Stomach (tissue), 9 donors: ENCODE data around the gene LY9. TPM values are rescaled to one million over a fixed set of nuclear protein-coding genes. Genes with fewer than 3 reads are reported as not detected.

Experiments used
- DNase-seq, 2 donors: peaks; one replicate each; pipeline versions ENCODE4 v3.0.0 to v3.0.0-alpha.2; 2013 to 2019
- H3K27ac ChIP-seq, 5 donors: fragments of 200-600 bp in 4 of 5; sonication (generic) in 4 of 5; one replicate each; pipeline ENCODE4 v1.5.1; 2013 to 2019; ENCODE audit warnings: mild to moderate bottlenecking in 1 of 5, moderate library complexity in 1 of 5
- H3K27me3 ChIP-seq, 3 donors: fragments of 200-600 bp; sonication (generic); one replicate each; pipeline ENCODE4 v1.5.1; 2017 to 2019; ENCODE audit warnings: mixed run types in 1 of 3
- H3K36me3 ChIP-seq, 4 donors: fragments of 200-600 bp; sonication (generic); 1 replicate in 3 of 4; 2 replicates in 1 of 4; pipeline ENCODE4 v1.5.1; 2016 to 2019
- H3K4me1 ChIP-seq, 4 donors: fragments of 200-600 bp; sonication (generic); one replicate each; pipeline ENCODE4 v1.5.1; 2016 to 2019
- H3K4me3 ChIP-seq, 4 donors: fragments of 200-600 bp; sonication (generic) in 3 of 4; one replicate each; pipeline ENCODE4 v1.5.1; 2016 to 2019; ENCODE audit warnings: mild to moderate bottlenecking in 1 of 4
- H3K9me3 ChIP-seq, 4 donors: fragments of 200-600 bp; sonication (generic); one replicate each; pipeline ENCODE4 v1.5.1; 2016 to 2019
- CTCF ChIP-seq, 7 experiments: fragments of 450-650 bp in 4 of 7; fragments of 200-600 bp in 3 of 7; sonication (generic) in 3 of 7; IDR thresholded peaks; one replicate each; pipeline ENCODE4 v1.5.1; 2016 to 2019; ENCODE audit warnings: antibody characterized with exemption in 7 of 7, control low read depth in 2 of 7, mild to moderate bottlenecking in 1 of 7
- EP300 ChIP-seq: sonication (generic); formaldehyde crosslinking; IDR thresholded peaks from one replicate; pipeline ENCODE4 v1.6.1; 2017; ENCODE audit warnings: antibody characterized with exemption
- POLR2A ChIP-seq, 4 donors: fragments of 450-650 bp; IDR thresholded peaks; one replicate each; pipeline ENCODE4 v1.6.1; 2016; ENCODE audit warnings: antibody characterized with exemption in 4 of 4, control low read depth in 2 of 4, mild to moderate bottlenecking in 1 of 4, moderate library complexity in 1 of 4
- POLR2AphosphoS5 ChIP-seq, 3 donors: sonication (generic); formaldehyde crosslinking; IDR thresholded peaks; one replicate each; pipeline ENCODE4 v1.6.1; 2016; ENCODE audit warnings: antibody characterized with exemption in 3 of 3
- WGBS, 5 donors: extraction: QIAGEN DNeasy Blood & Tissue Kit in 3 of 5; methylation state at CpG; one replicate each; pipeline versions ENCODE4 v1.1.5 to v1.1.7; 2013 to 2018; 5-methylcytosine and 5-hydroxymethylcytosine counted together
- intact Hi-C: fragments of 100-400 bp; cut with DNase I; formaldehyde crosslinking; loops from one replicate; pipeline ENCODE4 v1.15.1; 2023; ENCODE audit warnings: low total_unique reads
- polyA plus RNA-seq, 3 donors: library from polyadenylated mRNA; stranded (reverse); fragments of 200-250 nt; gene quantifications; one replicate each; pipeline ENCODE4 v1.2.3, GENCODE V29; 2013
- total RNA-seq, 5 donors: library from RNA; depleted of rRNA; stranded (reverse); fragments of >200 nt; gene quantifications; one replicate each; pipeline versions ENCODE4 v1.1.0 to v1.2.3, GENCODE V29; 2014 to 2016
- donor health status: healthy with polysubstance abuse.
- donor health status: Bipolar disorder and iron deficiency.
- donor health status: healthy.

The LY9 gene
- total and polyA plus RNA-seq, 8 donors: 0.25 to 7.5 (median 1.2) TPM; not detected in 2

- WGBS, 5 donors: 92 to 100% (median 95%) methylated on average over 1 to 2 of the region's 2 CpGs; no CpG with 5 or more reads in 1 of the 5 donors
Observed at GRCh38 chr1:160807738-160808137, 11.8 kb downstream of the LY9 start.

GRCh38 chr1:160808289-160808688 is 12.3 kb downstream of the LY9 start:
- 89 to 97% (median 95%) methylated on average over 3 of the region's 3 CpGs for WGBS, 5 donors
- TF ChIP-seq POLR2A (IDR thresholded peaks at IDR 0.05): no peak
- TF ChIP-seq CTCF (IDR thresholded peaks at IDR 0.05): no peak
- TF ChIP-seq POLR2AphosphoS5 (IDR thresholded peaks at IDR 0.05): no peak
- no peak for TF ChIP-seq EP300
- H3K4me3 ChIP-seq: no peak overlapping the region
- intact Hi-C loops: no loop called here
- DNase-seq: no peak
- no peak overlapping the region for H3K27ac ChIP-seq
- H3K9me3 ChIP-seq: peaks cover 4 to 27% (median 18%) of the 10 kb centered on the region in 4 donors
- H3K4me1 ChIP-seq: peaks cover 0 to 5% (median 2%) of the 10 kb centered on the region in 4 donors
- H3K27me3 ChIP-seq: no peaks in the 10 kb centered on the region
- no peaks in the 10 kb centered on the region for H3K36me3 ChIP-seq

More at GRCh38 chr1:160807738-160808137, 11.8 kb downstream of the LY9 start:
- TF ChIP-seq POLR2AphosphoS5 (IDR thresholded peaks at IDR 0.05) (no peak), POLR2A (IDR thresholded peaks at IDR 0.05) (no peak), EP300 (no peak), CTCF (IDR thresholded peaks at IDR 0.05) (no peak)
- H3K27me3 ChIP-seq: no peaks in the 10 kb centered on the region
- H3K36me3 ChIP-seq: no peaks in the 10 kb centered on the region
- no peak overlapping the region for H3K27ac ChIP-seq
- peaks cover 4 to 27% (median 18%) of the 10 kb centered on the region in 4 donors for H3K9me3 ChIP-seq
- H3K4me1 ChIP-seq: peaks cover 0 to 5% (median 0%) of the 10 kb centered on the region in 4 donors
- H3K4me3 ChIP-seq: no peak overlapping the region
- no peak for DNase-seq
- intact Hi-C loops: no loop called here

- Histone ChIP-seq H3K27ac (no peak overlapping the region), H3K9me3 (peaks cover 4 to 27% (median 18%) of the 10 kb centered on the region in 4 donors), H3K36me3 (no peaks in the 10 kb centered on the region), H3K4me3 (no peak overlapping the region), H3K27me3 (peaks cover 0 to 6% (median 0%) of the 10 kb centered on the region in 3 donors), H3K4me1 (peaks cover 0 to 6% (median 4%) of the 10 kb centered on the region in 4 donors)
- TF ChIP-seq CTCF (IDR thresholded peaks at IDR 0.05) (no peak), EP300 (no peak), POLR2A (IDR thresholded peaks at IDR 0.05) (no peak), POLR2AphosphoS5 (IDR thresholded peaks at IDR 0.05) (no peak)
- DNase-seq: no peak
- intact Hi-C loops: no loop called here
- 63 to 86% (median 73%) methylated on average over 1 of the region's 1 CpG for WGBS, 5 donors
Observed at GRCh38 chr1:160810486-160810885, 14.5 kb downstream of the LY9 start.

GRCh38 chr1:160811147-160811546 is 15.2 kb downstream of the LY9 start:
- Histone ChIP-seq H3K4me1 (peaks cover 0 to 6% (median 4%) of the 10 kb centered on the region in 4 donors), H3K9me3 (peaks cover 4 to 24% (median 17%) of the 10 kb centered on the region in 4 donors), H3K36me3 (no peaks in the 10 kb centered on the region), H3K27me3 (peaks cover 0 to 6% (median 0%) of the 10 kb centered on the region in 3 donors), H3K27ac (no peak overlapping the region), H3K4me3 (no peak overlapping the region)
- WGBS, 5 donors: 41 to 67% (median 45%) methylated on average over 2 of the region's 2 CpGs
- TF ChIP-seq CTCF (IDR thresholded peaks at IDR 0.05) (no peak), POLR2AphosphoS5 (IDR thresholded peaks at IDR 0.05) (no peak), POLR2A (IDR thresholded peaks at IDR 0.05) (no peak), EP300 (no peak)
- intact Hi-C loops: no loop called here
- DNase-seq: no peak
